Right kidney (tissue), 1 donor: ENCODE data around the gene NAPA.

Source experiments
- DNase-seq: peaks from one replicate; pipeline ENCODE4 v3.0.0-alpha.2; 2016

NAPA gene

DNA sequence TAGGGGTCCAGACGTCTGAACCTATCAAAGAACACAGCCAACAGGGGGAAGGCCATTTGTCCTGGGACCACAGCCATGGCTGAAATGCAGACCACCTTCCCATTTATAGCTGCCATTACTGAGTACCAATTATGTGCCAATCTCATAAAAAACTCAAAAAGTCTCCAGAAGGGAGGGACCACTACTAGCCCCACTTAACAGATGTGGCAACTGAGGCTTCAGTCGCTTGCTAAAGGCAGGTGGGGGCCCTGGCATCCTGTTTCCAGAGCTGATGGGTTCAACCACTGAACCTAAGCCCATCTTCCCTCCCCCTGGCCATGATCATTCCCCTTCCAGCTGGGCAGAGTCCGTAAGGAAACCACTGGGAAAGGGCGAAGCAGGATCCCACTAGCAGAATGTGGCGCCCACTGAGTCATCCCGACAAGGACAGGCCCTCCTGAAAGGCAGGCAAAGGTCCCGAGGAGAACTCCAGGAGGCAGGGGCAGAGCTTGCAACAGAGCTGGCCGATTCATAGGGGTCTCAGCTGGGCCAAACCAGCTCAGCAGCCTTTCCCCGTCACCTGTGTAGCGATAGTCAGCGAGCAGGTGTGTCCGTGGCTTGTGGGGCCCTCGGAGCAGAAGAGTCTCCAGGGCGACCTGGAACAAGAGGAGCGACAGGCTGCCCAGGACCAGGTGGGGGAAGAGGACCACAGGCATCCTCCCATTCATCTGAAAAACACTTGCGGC, 14.3 kb upstream of the NAPA start:
- DNase-seq, result no peak

DNA sequence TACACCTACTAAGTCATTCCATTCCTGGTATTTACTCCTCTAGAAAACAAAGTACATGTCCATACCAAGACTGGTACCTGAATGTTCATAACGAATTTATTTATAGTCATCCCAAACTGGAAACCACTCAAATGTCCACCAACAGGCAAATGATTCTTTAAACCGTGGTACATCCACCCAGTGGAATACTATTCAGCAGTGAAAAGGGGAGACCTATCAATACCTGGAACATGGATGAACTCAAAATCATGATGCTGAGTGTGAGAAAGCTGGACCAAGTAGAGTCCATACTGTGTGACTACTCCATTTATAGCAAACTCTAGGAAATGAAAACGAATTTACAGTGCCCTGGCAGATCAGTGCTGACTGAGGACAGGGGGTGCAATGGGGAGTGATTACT, 11.9 kb upstream of the NAPA start:
- DNase-seq, result no peak

DNA sequence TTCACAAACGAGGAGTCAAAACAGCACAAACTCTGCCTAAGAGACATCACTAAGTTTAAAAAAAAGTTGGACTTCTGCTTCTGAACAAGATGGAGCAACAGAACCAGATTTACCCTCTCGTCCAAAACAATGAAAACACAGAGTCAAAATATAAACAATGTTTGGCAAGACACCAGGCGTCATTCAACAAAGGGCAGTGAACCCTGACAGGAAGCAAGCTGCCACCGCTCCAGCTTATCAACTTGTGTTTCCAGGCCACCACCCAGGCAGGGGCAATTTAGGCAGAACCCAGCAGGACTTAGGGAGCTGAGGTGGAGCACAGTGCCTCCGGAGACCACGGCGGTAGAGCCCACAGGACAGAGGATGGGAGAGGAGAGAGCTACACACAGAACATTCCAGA, 8.6 kb upstream of the NAPA start:
- no peak for DNase-seq

DNA sequence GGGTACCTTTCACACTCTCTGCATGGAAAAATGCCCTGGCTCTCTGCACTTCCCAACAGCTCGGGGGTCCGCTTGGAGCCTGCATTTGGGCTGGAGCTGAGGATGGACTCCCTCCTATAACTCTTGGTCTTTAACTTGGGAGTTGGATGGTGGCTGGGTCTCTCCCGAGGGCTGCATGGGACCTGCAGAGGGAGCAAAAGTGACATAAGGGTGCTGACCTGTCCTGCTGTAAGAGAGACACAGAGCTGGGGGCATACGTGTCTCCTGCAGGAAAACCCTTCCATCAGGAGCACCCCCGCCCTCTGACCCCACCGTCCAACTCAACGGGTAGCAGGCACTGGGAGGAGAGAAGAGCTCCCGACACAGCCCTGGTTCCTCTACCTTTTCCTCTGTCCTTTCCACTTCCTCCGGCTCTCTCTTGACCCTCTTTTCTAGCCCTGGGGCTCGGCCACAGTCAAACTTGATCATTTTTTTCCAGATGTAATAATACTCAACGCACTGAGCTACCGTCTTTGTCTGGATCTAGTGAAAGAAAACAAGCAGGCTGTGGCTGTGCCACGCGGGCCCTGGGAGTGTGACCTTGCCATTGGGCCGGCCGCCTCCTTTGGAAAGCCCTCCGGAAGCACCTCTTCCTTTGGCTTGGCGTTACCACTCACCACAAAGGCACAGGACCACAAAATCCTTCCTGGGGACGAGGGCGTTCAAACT, 6.8 kb upstream of the NAPA start:
- no peak for DNase-seq

DNA sequence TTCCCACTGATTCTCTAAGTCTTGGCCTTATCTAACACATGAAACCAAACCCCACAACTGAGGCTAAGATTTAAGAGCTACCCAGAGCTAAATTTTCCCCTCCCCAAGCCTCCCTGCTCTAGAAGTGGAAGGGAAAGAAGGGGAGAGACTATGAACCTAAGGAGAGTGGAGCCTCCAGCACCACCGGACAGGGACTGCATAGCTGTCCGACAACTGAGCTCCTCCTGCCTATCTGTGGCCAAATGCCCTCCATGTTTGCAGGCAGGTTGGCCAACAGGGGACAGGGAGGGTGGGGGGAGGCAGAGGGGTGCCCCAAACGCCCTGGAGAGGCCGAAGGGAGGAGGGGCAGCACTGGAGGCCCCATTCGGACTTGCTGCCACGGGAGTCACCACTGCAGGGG, 6.0 kb upstream of the NAPA start:
- DNase-seq, result no peak

DNA sequence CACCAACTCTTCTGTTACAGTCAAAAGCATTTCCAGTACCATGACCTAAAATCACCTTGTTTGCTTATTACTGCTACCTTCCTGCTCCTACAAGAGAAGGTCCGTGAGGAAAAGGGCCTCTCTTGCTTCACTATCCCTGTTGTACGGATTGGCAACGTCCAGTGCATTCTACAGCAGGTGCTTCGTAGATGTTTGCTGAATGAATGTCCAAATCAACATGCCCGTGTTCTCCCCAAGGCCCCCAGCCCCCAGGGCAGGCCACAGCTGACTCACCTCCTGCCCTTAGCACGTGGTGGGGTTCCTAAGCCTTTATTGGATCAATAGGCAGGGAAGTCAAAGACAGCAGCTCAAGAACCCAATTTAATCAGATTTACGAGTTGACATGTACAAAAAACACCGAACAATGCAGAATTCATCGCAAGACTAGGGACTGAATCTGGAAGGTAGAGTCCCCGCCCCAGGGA, 5.5 kb upstream of the NAPA start:
- DNase-seq, result no peak

DNA sequence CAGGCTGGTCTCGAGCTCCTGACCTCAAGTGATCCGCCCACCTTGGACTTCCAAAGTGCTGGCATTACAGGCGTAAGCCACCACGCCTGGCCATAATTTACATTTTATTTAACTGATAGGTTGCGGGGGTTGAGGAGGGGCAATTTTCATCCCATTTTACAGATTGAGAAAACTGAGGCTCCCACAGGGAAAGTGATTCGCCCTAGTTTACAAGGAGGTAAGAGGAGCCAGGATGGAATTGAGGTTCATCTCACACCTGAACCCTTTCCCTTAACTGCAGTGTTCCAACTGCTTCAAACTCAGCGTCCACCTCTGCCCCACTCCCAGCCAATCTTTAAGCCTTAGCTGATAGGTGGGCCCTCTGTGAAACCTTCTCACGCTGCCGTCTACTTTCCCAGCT, 4.0 kb upstream of the NAPA start:
- DNase-seq, result no peak

DNA sequence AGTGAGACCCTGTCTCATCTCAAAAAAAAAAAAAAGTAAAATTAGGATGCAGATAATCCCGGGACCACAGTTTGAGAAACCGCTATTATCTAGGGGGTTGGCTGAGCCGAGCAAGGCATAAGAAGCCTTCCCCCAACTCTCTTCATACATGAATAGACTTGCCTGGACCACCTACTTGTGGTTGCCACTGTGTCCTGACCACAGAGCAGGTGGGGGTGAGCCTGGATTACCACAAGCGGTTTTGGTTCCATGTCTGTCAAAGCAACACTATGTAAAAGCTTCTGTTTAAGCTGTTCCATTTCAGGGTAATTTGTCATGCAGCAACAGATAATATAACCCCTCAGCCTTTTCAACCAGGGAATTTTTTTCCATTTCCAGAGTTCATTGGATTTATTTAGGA, 3.3 kb upstream of the NAPA start:
- DNase-seq, result no peak

DNA sequence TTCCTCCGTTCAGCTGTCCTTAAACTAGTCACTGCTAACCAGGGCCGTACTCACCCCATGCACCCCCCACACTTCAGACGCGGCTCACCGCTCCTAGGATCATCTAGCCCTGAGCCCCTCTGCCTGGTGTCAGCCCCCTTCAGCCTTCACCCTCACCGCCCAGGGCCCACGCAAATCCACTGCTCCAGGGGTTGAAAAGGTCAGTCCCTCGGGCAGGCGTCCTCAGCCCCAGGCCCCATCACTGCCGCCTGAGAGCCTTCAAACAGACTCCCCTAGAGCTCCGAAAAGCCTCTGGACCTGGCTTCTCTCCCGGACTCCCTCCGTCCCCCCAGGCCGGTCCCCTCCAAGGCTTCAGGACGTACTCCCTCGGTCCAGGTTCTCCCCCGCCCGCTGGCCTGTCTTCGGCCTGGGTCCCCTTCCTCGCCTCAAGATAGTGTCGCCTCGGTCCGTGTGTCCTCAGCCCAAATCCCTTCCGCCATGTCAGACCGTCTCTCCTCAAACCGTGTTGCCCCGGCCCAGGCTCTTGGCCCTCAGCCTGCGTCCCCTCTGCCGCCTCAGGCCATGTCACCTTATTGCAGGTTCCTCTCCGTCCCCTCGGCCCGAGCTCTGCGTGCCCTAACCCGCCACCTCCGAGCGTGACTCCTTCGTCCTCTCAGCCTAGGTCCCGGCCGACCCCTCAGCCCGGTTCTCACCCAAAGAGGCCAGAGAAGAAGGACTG, 553 bp downstream of the NAPA start:
- DNase-seq, result no peak

DNA sequence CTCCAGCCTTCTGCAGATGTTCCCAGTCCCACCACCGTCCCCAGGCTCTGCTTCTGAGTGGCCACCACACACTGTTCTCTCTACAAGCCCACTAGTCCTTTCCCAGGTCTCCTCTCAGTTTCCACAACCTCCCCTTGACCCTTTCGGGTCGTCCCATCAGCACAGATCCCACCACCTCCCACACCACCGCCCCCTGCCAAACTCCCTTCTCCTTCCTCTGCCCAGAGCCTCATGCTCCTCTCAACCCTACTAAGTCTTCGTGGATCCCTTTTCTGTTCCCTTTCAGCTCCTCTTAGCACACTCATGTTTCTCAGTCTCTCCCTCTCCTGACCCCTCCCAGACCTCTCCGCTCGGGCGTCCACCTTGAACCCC, 1.9 kb downstream of the NAPA start:
- DNase-seq, result no peak

DNA sequence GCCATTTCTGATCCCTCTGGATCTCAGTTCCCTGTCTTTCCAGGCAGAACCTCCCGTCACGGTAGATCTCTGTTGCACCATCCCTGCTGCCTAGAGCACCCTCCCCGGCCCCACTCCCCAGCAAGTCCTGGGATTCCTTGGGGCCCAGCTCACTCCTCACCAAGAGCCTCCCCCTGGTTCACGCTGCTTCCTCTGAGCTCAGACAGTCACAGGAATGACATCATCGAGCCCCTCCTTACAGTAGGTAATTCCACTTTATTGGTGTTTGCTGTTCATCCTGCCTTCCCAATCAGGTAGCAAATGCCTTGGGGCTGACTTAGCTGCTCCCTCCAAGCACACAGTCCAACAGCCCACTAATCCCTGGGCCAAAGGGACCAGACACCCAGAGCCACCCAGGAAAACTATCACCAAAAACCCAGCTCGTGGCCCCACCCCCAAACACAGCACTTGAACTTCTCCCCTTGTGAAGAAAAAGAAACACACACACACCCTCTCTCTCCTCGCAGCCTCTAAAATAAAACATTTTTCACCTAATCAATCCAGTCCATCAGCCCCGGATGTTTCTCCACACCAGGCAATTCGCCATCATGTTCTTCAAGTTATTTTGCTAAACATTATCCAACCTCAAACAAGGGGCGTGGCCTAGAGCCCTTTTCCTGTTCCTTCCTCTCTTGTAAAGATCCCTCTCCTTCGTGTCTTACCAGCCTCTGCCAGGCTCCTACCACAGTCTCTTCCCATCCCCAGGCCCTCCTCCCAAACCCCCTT, 2.5 kb downstream of the NAPA start:
- DNase-seq, result no peak

DNA sequence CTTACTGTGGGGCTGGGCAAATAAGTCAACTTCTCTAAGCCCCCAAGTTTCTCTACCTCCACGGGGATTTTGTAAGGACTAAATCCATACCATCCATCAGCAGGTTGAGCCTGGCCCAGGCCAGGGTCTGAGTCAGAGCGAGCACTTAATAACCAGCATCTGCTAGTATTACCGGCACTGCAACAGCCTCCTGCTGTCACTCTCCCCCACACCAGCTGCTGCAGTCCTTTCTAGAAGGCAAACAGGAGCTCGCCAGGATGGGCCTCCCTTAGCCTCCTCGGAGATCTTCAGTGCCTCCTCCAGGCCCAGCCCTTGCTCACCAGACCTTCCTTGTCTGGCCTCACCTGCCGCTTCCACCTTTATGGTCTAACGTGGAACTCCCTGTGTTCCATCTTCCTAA, 3.2 kb downstream of the NAPA start:
- no peak for DNase-seq

DNA sequence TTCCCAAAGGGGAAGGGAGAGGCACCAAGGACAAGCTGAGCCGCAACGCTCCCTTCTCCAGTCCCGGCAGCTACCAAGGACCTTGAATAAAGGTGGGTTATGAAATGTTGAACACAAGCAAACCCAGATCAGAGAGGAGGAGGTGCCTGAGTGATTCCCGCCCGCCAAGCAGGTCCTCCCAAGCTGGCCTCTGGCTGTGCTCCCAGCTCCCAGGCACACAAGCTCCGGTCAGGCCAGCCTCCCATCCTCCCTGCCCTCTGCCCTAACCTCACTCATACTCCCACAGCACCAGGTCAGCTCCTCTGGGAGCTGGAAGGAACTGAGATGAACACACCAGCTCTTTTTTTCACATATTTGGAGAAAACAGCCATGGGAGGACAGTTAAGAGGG, 3.7 kb downstream of the NAPA start:
- DNase-seq, result no peak

DNA sequence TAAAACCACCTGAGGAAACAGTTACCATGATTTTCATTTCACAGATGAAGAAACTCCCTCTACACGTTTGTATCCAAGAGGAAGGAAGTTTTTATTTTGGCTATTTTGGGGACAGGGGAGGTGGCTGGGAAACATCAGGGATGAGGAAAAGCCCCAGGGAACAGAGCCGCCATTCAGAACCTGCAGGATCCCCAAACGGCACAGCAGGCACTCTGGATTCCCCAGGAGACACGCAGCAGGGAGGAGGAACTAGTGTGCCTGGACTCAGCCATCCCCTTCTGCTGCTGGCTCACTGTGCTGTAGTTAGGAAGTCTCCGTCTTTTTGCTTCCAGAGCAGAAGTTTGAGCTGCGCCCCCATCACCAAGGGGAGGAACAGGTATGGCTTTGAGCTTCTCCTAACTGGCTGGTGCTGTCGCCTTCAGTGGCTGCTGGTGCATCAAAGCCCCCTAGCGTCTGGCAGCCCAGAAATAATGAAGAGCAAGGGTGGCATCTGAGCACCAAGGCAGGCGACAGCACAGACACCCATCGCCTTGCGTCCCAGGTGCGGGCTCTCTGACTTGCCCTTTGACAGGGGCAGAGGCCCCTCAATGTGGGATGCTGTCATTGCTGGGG, 4.2 kb downstream of the NAPA start:
- no peak for DNase-seq

DNA sequence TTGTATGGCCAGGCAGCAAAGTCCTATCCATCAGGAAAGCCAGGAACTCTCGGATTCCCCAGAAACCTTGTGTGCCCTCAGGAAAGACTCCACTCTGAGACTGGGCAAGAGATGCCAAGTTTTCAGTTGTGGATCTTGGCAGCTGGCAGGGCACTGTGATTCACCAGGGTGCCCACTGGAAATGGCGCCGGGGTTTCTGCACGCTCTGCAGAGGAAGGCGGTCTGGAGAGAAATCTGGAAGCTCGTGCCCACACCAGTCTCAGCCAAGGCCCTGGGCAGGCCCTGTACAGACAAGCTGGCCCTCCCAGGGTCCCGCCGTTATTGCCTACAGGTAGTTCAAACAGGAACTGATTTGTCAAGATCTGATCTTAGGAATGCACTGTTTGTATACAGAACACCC, 4.9 kb downstream of the NAPA start:
- DNase-seq, result no peak

DNA sequence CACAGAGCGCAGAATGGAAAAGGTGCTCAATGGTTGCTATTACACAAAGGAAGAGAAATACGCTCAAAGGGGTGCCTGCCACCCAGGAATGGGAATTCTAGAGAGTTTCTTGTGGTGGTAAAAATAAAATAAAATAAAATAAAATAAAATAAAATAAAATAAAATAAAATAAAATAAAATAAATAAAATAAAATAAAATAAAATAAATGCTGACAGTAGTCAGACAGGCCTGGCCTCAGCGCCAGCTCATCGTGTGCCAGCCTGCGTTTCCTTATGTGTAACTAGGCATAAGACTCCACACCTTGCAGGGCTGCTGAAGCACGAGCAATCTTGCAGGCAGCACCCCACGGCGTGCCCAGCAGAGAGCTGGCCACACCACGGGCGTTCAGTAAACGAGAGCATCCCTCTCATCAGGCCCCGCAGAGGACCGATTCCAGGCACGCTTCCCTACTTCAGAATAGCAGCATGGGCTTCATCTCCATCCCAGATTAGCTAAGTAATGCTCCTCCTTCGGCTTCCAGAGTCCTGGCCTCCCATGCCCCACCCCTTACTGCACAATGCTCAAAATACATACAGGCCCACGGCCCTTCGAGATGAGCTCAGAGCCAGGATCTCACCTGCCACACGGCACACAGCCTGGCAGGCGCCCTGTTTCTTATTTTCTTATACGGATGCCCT, 5.6 kb downstream of the NAPA start:
- no peak for DNase-seq

DNA sequence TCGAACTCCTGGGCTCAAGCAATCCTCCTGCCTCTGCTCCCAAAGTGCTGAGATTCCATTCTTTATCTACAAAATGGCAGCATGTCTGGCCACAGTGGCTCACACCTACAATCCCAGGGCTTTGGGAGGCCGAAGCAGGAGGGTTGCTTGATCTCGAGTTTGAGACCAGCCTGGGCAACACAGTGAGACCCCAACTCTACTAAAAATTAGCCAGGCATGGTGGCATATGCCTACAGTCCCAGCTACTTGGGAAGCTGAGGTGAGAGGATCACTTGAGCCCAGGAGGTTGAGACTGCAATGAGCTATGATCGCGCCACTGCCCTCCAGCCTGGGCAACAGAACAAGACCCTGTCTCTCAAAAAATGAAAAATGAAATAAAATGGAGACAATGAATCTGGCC, 6.1 kb downstream of the NAPA start:
- DNase-seq, result no peak

DNA sequence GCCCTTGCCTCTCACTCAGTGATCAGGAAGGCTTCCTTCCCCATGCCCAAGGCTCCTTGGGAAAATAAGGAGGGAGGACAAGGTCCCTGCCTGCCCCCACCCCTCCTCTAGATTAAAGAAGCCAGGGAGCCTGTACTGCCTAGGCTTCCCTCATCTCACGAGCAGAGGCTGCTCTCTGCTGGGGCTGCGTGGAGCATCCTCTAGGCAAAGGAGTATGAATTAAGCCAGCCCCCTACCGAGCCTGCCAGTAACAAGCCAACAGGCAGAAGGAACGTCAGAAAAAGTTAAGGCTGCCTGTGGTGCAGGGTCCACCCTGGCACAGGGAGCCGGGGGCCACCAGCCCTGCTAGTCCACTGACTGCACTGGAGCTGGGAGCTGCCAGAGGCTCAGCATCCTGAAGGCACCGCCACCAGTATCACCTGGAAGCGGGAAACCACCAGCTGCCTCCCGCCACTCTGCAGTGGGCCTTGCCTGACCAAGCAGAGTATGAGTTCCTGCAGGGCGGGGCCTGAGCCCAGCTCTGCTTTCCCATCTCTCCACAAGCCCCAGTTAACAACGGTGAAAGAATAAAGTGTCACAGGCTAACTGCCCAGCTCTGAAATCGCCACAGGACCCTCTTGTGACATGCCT, 6.8 kb downstream of the NAPA start:
- DNase-seq, result no peak

DNA sequence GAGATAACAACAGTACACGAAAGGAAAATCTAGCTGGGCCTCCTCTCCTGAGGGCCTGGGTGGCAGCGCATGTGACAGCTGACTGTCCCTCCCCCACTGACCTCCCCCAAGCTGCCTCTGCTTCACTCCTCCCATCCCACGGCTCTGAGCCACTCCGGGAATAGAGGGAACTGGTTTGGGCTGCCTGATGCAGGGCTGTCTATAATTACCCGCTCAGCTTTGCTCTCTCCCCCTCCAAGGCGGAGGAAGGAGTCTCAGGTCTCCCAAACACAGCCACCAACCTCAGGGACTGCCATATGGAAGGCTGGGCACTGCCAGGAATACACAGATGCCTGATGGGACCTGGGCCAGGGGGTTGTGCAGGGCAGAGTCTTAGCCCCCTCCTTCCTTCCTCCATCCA, 7.9 kb downstream of the NAPA start:
- DNase-seq, result no peak

DNA sequence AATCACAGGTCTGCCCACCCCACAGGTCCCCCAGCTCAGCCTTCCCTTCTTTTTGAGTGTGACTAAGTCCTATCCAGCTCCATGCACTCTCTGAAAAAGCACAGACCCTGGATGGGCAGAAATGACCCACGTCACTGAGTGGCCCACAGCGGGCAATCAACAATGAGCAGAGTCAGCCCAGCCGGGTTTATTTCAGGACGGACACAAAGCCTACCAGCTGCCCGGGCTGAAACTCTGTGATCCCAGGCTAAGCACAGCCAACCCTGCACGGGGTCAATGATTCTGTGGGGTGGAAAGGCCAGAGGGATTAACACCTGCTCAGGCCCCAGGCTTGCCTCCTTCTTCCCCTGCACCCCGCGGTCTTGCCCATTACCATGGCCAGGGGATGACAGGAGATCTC, 8.4 kb downstream of the NAPA start:
- no peak for DNase-seq

DNA sequence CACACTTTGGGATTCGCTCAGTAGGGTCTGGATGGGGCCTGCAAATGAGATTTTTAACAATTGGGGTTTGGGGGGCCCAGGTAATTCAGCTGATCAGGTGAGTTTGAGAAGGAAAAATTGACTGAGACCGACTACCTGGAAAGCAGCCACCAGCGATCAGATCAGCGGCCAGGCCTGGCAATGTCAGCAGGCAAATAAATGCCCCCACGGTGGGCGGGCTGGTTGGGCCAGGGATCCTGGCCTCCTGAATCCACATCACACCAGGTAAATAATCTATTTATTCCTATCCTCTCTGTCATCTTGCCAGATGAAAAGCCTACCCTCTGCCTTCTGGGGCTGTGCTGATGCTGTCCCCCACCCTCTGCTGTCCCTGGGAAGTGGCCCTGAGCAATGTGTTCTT, 9.4 kb downstream of the NAPA start:
- no peak for DNase-seq

DNA sequence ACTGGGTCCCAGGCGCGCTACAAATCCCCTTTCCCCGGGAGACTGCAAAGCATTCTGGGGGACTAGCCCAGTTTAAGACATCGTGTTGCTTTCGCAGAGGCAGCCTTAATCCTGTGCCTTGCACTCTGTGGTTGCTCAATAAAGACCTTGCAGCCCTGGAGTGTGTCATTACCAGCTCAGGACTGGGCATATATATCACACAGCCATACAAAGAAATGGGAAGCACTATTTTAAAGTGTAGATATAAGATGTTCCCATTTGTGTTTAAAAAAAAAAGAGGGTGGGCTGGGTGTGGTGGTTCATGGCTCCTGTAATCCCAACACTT, 11.1 kb downstream of the NAPA start:
- no peak for DNase-seq
